Right lobe of liver (tissue), 4 donors: ENCODE results near the gene ZNF420.
"Not testable (repeated sequence)": the region's sequence is repeated elsewhere in the genome, so short reads cannot be mapped to it uniquely, and the experiment has no call there.

ENCODE experiments used
- CTCF ChIP-seq, 4 donors: fragments of 200-600 bp in 3 of 4; fragments of 450-650 bp in 1 of 4; IDR thresholded peaks; one replicate each; pipeline versions ENCODE4 v1.5.1 to v1.8.0; 2016 to 2022; ENCODE audit warnings: antibody characterized with exemption in 4 of 4, mild to moderate bottlenecking in 2 of 4
- POLR2A ChIP-seq: fragments of 450-650 bp; IDR thresholded peaks from one replicate; pipeline ENCODE4 v1.6.1; 2017; ENCODE audit warnings: antibody characterized with exemption, mild to moderate bottlenecking
- donor health status: DM: no; HTN: no; CAD: no.
- donor health status: DM: no; HTN: no; CAD: no.
- donor health status: DM: no; HTN: yes; CAD: no.

- TF ChIP-seq POLR2A; CTCF (IDR thresholded peaks at IDR 0.05): not testable (repeated sequence)
These were observed 13.3 kb upstream of the ZNF420 start for GRCh38 chr19:37064886-37065285.
